Fibroblast of villous mesenchyme (primary cell): Measurements from ENCODE around the gene PDLIM5. TPM values are rescaled to one million over a fixed set of nuclear protein-coding genes. Genes with fewer than 3 reads are reported as not detected.
"Not testable (repeated sequence)": the region's sequence is repeated elsewhere in the genome, so short reads cannot be mapped to it uniquely, and the experiment has no call there.

ENCODE experiments used
- DNase-seq: peaks from one replicate; pipeline ENCODE4 v3.0.0-alpha.2; 2010; ENCODE audit warnings: low read depth
- H3K4me3 ChIP-seq: 2 replicates; pipeline ENCODE4 v1.5.1; 2011; ENCODE audit warnings: low read depth, mild to moderate bottlenecking, low read length
- total RNA-seq: library from RNA; depleted of rRNA; stranded (reverse); fragments of >200 nt; gene quantifications from 2 replicates; pipeline ENCODE4 v1.2.3, GENCODE V29; 2012
- TF ChIP-seq, protein P1 (sequence below): IDR thresholded peaks from 2 replicates; pipeline ENCODE4 v1.5.1; 2012; ENCODE audit warnings: low read depth, mild to moderate bottlenecking, low read length; ENCODE audit not compliant: insufficient read depth

PDLIM5 gene
- total RNA-seq, 1 donor: 370 TPM

GRCh38 chr4:94654714-94655113 lies 203.0 kb downstream of the PDLIM5 start:
- DNase-seq: no peak
- no peak overlapping the region for H3K4me3 ChIP-seq

GRCh38 chr4:94660614-94661013 lies 208.9 kb downstream of the PDLIM5 start:
- H3K4me3 ChIP-seq: no peak overlapping the region
- DNase-seq: no peak
- TF ChIP-seq, protein P1, sequence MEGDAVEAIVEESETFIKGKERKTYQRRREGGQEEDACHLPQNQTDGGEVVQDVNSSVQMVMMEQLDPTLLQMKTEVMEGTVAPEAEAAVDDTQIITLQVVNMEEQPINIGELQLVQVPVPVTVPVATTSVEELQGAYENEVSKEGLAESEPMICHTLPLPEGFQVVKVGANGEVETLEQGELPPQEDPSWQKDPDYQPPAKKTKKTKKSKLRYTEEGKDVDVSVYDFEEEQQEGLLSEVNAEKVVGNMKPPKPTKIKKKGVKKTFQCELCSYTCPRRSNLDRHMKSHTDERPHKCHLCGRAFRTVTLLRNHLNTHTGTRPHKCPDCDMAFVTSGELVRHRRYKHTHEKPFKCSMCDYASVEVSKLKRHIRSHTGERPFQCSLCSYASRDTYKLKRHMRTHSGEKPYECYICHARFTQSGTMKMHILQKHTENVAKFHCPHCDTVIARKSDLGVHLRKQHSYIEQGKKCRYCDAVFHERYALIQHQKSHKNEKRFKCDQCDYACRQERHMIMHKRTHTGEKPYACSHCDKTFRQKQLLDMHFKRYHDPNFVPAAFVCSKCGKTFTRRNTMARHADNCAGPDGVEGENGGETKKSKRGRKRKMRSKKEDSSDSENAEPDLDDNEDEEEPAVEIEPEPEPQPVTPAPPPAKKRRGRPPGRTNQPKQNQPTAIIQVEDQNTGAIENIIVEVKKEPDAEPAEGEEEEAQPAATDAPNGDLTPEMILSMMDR: no peak

More at GRCh38 chr4:94654714-94655113, 203.0 kb downstream of the PDLIM5 start:
- TF ChIP-seq, protein P1: no peak

GRCh38 chr4:94665021-94665420 lies 213.3 kb downstream of the PDLIM5 start:
- H3K4me3 ChIP-seq, DNase-seq: not testable (repeated sequence)

GRCh38 chr4:94665500-94666404 lies 214.0 kb downstream of the PDLIM5 start:
- no peak for DNase-seq
- TF ChIP-seq, protein P1: no peak
- H3K4me3 ChIP-seq: no peak overlapping the region

- DNase-seq: no peak
- H3K4me3 ChIP-seq: no peak overlapping the region
- TF ChIP-seq, protein P1: no peak
Observed at GRCh38 chr4:94668724-94669123, 217.0 kb downstream of the PDLIM5 start.

- H3K4me3 ChIP-seq: no peak overlapping the region
- no peak for DNase-seq
- TF ChIP-seq, protein P1: no peak
Observed at GRCh38 chr4:94669672-94670664, 218.2 kb downstream of the PDLIM5 start.

GRCh38 chr4:94671113-94671512 lies 219.4 kb downstream of the PDLIM5 start:
- H3K4me3 ChIP-seq: no peak overlapping the region
- TF ChIP-seq, protein P1: no peak
- no peak for DNase-seq
